OCI-M1 (cell line): ENCODE results near the gene FLVCR2.

Experiments used
- DNase-seq: peaks from one replicate; lab custom pipeline; 2025; lab: John Stamatoyannopoulos, UW

The FLVCR2 gene, protein sequence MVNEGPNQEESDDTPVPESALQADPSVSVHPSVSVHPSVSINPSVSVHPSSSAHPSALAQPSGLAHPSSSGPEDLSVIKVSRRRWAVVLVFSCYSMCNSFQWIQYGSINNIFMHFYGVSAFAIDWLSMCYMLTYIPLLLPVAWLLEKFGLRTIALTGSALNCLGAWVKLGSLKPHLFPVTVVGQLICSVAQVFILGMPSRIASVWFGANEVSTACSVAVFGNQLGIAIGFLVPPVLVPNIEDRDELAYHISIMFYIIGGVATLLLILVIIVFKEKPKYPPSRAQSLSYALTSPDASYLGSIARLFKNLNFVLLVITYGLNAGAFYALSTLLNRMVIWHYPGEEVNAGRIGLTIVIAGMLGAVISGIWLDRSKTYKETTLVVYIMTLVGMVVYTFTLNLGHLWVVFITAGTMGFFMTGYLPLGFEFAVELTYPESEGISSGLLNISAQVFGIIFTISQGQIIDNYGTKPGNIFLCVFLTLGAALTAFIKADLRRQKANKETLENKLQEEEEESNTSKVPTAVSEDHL

DNA sequence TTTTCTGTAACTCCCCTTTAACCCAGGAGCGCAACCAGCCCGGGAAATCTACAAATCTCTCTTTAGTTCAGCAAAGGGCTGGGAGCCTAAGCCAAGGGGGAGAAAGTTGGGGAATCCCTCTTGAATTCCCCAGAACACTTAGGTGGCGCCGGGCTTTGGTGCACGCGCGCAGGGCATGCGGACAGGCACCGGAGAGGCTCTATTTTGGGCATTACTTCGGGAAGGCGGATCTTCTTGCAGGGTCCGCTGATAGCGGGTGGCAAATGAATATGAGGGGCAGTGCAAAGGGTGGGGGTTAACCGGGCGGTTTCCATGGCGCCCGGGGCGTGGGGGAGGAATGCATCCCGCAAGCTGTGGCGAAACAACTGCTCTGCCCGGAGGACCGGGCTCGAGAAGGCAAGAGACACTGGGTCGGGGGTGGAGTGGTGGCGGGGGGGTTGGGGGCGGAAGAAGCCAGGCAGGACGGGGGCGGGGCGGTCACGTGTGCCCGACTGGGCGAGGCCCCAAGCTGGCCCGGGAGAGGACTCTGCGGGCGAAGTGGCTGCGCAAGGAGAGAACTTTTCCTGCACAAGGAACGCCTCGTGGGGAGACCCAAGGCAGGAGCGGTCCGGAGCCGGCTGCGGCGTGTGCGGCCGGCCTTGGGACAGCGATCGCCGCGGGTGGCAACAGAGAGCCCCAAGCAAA lies at the start of gene FLVCR2:
TSS of gene FLVCR2 (plus strand) at position 519 of the 684 bp plus-strand sequence. CDS start 353 bp downstream, outside the sequence.
- peak; percentile 76 for DNase-seq

DNA sequence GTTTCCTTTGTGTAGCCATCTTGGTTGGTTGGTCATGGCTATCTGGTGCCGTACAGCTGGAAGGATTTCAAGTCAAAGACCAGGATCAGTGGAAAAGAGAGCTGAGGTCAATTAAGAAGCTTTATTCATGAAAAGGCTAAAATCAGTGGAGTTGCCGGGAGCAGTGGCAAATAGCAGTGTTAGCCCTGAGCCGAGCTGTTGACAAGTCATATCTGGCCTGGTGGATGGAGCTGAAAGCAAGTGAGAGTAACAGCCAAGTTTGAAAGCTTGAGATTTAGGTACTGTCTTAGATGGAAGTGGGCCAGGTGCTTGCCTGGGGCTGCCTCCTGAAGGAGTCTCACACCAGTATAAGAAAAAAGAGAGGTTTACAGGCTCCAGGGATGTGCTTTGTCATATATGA lies 47.2 kb upstream of the FLVCR2 start:
- DNase-seq: no peak

DNA sequence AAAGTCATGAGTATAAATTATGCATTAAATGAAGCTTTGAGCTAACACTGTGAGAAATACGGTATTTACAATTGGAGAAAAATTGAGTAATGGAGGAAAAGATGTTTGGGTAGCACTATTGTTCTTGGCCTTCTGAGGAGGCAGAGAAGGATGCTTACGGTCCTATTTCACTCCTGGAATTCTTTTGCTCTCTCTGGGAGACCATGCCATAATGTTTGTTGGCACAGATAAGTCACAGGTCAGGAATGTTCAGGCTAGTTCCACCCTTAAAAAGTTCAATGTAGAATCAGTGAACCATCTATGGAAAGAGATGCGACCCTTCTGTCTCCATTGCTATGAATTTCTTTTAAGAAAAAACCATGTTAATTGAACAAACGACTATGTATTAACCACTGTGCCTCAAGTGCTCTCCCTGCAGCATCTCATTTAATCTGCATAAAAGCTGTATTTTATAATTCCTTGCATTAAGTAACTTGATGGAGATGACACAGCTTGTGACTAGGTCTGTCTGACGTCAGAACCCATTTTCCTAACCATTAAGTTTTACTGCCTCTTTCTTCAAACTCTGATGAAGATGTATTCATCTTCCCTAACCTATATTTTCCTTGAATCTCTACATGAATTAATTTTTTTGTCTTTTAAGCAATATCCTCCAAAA lies 46.6 kb upstream of the FLVCR2 start:
- no peak for DNase-seq

DNA sequence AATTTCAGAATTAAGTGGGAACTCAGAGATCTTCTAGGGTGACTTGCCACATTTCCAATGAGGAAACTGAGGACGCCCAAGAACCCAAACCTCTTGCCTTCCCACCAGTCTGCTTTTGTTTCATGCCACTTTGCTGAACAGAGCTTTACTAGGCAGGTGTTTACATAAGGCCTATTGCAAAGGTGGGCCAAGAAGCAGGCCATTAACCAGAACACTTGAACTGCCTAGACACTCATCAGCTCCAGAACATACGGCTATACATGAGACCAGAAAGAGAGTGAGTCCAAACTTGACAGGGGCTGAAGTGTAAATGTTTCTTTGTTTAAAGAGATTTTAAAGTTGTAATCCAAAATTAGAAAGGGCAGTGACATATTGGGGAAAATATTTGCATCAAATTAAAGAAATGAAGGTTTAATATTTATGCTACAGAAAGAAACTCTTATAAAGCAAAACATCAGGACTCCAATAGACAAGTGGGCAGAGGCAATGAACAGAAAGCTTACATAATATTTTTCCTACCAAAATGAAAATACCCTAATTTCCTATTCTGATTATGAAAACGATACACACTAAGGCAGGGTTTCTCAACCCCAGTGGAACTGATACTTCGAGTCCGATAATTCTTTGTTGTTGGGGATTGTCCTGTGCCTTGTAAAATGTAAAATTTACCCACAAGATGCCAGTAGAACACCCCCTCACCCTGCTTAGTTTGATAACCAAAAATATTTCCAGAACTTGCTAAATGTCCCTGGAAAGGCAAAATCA lies 44.4 kb upstream of the FLVCR2 start:
- DNase-seq: no peak

DNA sequence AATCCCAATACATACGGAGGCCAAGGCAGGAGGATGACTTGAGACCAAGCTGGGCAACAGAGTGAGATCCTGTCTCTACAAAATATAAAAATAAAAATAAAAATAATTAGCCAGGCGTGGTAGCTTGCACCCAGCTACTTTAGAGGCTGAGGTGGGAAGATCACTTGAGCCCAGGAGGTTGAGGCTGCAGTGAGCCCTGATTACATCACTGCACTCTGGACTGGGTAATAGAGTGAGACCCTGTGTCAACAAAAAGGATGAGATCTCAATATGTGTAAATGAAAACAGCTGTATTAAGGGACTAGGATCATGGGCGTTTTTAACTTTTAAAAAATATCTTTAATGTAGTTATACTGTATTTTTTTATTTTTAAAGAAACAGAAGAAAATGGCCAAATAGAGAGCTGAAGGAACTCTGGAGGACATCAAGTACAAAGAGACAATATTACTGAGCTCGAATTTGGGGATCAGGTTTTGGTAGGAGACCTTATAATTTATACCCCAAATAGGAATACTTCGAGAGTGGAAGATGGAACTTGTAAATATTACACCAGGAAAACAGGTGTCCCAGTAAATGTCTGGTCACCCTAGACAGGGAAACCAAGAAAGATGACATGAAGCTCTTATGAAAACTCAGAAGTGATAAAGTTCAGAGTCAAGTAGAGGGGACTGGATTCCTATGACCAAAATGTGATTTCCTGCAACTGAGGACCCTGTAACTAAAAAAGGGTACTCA lies 43.1 kb upstream of the FLVCR2 start:
- no peak for DNase-seq

DNA sequence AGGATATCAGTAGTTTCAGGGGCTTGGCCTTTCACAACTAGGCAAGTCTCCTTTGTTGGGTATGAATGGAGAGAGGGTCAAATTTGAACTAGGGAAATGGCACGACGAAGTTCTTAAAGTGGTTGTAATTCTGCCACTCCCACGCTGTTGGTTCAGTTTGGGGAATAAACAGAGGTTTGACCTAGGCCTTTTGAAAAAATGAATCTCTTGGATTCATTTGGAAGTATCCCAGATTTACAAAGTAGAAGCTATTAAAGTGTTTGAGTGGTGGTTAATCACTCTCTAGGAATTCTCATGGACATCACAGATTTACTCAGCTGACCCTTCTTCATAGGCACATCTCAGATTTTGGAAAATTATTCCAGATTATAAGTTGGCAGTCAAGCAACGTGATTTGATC lies 41.3 kb upstream of the FLVCR2 start:
- no peak for DNase-seq

DNA sequence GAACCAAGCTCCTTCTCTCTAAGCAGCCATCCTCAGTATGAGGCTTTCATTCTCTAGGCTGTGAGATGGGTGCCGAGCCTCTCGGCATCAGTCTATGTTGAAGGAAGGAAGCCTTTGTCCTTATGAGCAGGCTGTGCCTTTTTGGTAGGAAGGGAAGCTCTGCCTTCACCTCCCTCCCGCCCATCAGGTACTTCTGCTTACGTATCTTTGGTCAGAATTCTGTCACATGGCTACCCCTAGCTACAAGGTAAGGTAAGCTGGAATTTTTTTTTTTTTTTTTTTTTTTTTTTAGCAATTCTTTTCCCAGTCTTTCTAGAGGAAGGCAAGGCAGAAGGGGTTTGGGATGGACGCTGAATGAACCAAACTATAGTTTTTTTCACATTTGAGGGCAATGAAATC lies 39.3 kb upstream of the FLVCR2 start:
- no peak for DNase-seq

DNA sequence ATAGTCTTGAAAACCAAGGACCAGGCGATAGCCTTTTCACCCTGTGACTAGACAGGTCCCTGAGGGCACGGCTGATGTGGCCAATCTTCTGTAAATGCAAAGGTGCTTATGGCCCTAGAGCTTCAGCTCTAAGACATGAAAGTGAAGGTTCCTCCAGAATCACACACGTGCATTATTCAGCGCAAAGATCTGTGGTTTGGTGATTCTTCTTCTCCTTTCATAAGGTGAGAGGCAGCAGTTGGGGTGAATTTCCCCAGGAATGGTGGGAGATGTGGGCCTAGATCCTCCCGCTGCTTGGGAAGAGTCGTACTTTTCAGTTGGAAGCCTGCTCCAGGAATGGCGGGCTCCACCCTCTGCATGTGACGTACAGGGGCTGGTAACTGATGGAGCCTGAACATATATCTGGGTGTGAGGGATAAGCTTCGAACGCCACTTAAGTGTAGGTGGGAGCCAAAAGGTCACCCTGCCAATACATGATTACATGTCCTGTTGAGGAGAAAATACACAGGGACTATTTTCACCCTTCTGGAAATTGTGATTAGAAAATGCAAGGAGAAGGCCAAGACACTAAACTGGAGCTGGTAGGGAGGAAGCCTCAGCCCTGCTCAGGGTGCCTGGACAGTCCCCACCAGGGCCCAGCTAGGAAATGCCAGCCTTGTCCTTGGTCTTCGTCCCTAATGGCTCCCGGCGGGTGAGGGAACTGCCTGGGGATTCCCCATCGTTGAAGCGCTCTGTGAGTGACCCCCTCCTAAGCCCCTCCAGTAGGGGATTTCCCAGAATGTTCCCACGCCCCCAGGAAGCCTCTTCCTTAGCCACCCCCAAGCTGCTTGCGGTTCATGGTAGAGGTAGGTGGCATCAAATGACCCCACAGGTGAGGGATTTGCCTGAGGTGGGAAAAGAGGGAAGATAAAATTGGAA lies 38.6 kb upstream of the FLVCR2 start:
- no peak for DNase-seq

DNA sequence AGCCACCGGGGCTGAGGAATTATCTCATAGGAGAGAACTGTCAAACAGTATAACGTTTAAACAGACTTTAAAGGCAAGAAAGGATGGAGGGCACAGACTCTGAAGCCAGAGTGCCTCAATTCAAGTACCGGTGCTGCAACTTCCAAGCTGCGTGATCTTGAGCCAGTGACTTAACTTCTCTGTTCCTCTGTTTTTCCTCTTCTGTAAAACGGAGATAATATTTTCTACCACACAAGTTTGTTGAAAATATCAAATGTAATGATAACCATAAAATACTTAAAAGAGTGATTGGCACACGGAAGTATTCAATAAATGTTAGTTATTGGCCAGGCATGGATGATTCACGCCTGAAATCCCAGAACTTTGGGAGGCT lies 38.0 kb upstream of the FLVCR2 start:
- no peak for DNase-seq

DNA sequence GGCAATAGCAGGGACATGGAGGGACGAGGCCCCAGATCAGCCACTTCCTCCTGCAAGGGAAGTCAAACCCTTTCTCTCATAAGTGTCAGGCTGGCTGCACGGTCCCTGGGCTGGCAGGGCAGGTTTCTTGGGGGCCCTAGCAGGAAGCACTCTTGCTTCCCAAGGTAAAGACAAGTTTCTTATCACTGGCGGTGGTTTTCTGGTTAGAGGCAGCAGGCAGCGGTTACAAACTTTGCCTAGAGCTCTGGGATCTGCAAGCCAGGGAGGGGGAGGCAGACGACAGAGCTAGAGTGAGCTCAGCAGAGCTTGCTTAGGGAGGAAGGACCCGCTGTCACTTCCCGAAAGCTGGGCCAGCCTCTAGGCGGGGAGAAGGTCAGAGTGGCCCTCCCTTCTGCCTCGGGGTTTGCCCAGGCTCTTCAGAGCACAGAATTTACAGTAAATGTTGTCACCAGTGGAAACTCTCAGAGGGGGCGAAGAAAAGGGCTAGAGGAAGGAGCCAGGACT lies 35.8 kb upstream of the FLVCR2 start:
- peak; percentile 83 for DNase-seq

DNA sequence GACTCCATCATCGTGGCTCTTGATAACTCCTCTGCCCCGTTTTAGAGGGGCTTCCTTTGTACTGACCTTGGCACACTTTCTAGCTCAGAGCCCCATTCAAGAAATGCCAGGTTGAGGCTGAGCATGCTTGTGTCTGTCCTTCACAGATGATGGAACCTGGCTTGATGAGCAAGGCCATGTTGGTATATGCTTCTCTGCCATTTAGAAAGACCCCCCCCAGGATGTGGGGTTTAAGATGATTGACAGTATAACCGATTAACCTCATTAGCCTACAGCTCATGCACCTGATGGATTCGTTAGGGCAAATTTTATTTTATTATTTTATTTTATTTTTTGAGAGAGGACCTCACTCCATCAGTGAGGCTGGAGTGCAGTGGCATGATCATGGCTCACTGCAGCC lies 35.2 kb upstream of the FLVCR2 start:
- no peak for DNase-seq

DNA sequence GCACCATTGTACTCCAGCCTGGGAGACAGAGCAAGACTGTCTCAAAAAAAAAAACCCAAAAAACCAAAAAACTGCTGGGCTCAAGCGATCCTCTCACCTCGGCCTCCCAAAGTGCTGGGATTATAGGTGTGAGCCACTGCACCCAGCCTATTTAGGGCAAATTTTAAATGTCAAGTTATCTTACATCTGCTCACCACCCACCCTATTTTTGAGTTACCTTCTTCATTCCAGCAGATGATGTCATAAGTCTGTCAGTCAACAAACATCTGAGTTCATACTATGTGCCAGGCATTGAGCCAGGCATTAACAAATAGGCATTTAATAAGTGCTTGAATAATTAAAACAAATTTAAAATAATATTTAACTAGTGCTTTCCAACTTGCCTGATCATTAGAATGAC lies 34.6 kb upstream of the FLVCR2 start:
- no peak for DNase-seq

DNA sequence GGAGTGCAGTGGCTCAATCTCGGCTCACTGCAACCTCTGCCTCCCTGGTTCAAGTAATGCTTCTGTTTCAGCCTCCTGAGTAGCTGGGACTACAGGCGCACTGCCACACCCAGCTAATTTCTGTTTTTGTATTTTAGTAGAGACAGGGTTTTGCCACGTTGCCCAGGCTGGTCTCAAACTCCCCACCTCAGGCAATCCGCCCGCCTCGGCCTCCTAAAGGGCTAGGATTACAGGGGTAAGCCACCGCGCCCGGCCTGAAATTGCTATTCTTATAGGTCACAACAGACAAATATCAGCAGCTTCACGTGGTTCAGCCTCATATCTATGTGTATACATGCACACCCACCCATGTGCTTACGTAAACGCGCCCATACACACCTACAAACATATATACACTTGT lies 32.5 kb upstream of the FLVCR2 start:
- DNase-seq: no peak

DNA sequence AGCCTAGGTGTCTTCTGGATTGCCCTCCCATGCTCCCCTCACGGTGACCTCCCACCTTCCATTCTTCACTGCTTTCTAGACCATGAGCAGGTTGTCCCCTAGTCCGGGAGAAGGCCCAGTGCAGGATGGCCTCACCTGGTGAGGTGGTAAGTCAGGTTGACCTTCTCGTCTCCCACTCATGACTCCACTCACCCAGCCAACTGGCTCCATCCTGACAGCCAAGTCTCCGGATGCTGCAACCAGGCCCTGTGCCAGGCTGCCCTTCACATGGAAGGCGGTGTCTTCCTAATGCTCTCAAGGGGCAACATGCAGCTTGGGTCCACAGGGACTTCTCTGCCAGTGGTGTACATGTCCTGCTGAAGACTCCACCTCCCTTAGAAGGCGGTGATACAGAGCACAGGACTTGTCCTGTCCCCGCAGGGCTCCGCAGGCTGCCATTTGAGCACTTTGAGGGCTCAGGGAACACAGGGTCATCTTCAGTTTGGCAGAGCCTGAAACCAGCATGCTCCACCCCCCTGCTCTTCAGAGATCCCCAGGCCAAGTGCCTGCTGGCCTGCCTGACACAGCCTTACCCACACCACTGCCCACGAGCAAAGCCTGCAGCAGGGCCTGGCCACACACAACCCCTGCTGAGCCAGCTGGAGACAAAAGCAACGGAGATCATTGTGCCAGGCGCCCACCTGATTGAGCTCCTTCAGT lies 30.7 kb upstream of the FLVCR2 start:
- no peak for DNase-seq

DNA sequence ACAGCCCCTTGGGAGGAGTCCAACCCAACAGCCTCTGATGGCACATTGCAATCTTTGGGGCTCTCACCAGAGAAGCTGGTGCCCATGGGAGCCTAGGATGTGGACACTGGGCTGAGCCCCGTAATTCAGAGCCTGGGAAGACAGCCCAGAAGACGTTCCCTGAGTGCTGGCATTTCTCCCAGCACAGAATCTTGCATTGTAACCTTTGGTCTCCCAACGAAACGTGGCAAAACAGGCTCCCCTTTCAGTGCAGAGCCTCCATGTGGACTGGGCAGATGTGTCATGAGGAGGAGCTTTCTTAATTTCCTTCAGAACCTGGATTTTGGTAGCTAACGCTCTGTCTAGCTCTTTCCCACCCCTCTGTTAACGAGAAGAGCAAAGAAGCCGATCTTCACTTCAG lies 29.9 kb upstream of the FLVCR2 start:
- DNase-seq: no peak

DNA sequence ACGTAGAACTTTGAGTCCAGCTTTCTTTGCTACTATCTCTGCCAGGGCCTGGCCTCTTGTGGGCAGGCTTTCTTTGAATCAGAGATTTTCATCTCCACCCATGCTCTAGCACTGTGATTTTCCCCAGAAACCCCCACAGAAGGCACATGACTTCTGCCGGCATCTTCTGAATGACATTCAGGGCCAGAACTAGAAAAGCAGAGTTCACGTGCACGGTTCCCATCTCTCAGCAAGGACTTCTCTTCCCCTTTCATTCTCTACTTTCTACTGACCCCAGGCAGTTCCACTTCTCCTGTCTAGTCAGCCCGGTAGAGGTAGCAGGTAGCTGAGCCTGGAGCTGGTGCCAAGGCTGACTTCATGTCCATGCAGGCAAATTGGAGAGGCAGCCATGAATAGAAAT lies 29.3 kb upstream of the FLVCR2 start:
- DNase-seq: peak; percentile 38

DNA sequence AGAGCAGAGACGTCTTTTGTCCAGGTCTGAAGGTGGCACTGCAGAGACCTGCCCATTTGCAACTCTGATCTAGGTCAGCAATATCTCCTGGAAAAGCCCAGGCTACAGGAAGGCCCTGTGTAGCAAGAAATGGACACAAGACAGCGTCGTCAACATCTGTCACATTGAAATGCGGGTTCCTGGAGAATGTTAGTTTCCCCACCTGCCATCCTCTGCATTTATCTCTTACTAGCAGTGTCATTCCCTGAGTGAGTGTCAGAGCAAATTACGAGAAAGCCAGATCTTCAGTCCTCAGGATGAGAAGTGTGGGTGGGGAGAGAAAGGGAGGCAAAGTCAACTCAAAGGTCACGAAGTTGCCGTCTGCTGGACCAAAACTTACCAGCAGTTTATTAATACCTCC lies 27.4 kb upstream of the FLVCR2 start:
- DNase-seq: no peak

DNA sequence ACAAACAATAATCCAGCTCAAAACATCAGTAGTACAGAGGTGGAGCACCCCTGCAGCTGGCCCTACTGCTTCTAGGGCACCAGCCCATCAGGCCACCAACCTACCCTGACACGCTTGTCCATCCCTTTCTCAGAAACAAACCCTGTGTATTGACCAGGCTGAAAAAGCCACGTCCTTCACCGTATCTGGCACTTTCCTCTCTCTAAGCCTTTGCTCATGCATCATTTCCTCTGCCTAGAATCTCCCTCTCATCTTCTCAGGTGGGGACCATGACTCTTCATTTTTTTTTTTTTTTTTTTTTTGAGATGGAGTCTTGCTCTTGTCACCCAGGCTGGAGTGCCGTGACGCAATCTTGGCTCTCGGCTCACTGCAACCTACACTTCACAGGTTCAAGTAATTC lies 25.3 kb upstream of the FLVCR2 start:
- no peak for DNase-seq

DNA sequence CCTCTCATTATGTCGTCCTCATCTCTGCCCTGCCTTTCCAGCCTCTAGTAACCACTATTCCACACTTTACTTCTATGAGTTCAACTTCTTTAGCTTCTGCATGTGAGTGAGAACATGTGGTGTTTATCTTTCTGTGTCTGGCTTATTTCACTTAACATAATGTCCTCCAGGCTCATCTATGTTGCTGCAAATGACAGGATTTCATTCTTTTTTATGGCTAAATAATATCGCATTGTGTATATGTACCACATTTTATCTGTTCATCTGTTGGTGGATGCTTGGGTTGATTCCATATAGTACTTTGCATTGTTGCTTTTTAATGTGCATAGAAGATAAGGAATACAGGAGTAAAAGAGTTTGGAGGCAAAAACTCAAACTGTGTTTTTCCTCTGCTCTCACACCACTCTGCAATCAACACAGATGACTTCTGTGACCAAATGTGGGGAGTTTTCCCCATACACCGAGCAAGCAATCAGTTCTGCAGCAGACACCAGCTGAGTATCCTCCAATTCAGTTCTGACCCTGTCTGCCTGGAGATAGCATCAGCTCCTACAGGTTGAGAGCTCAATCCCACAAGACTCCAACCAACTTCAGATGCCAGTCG lies 24.6 kb upstream of the FLVCR2 start:
- DNase-seq: no peak
